IPS DF 6.9 (cell line): ENCODE results near the gene LCE3D.
"Not testable (repeated sequence)": the region's sequence is repeated elsewhere in the genome, so short reads cannot be mapped to it uniquely, and the experiment has no call there.

Source experiments
- DNase-seq: peaks from one replicate; pipeline ENCODE4 v3.0.0-alpha.2; 2013; ENCODE audit warnings: low read depth, low spot score
- H3K27ac ChIP-seq: one replicate; pipeline ENCODE4 v1.5.1; 2013; ENCODE audit warnings: low read length, control low read depth
- H3K27me3 ChIP-seq: 2 replicates; pipeline ENCODE4 v1.6.1; 2013; ENCODE audit warnings: mild to moderate bottlenecking, low read length; ENCODE audit not compliant: control insufficient read depth, insufficient read depth
- H3K36me3 ChIP-seq: 2 replicates; pipeline ENCODE4 v1.6.1; 2013; ENCODE audit warnings: low read length; ENCODE audit not compliant: control insufficient read depth, insufficient read depth
- H3K4me1 ChIP-seq: 2 replicates; pipeline ENCODE4 v1.6.1; 2013; ENCODE audit warnings: low read length; ENCODE audit not compliant: control insufficient read depth, insufficient read depth
- H3K4me3 ChIP-seq: 2 replicates; pipeline ENCODE4 v1.5.1; 2013; ENCODE audit warnings: mild to moderate bottlenecking, low read length
- H3K9me3 ChIP-seq: 2 replicates; pipeline ENCODE4 v1.6.1; 2013; ENCODE audit warnings: low read length, inconsistent platforms; ENCODE audit not compliant: control insufficient read depth, insufficient read depth
- WGBS: extraction: QIAGEN DNeasy Blood & Tissue Kit; methylation state at CpG from one replicate; pipeline ENCODE4 v1.1.7; 2013; ENCODE audit warnings: mixed read lengths, missing lambda C conversion rate; ENCODE audit not compliant: insufficient read length, insufficient coverage; 5-methylcytosine and 5-hydroxymethylcytosine counted together

The LCE3D gene

GRCh38 chr1:152577168-152577567 lies 3.1 kb downstream of the LCE3D start:
- H3K27me3 ChIP-seq = no peaks in the 10 kb centered on the region
- no peaks in the 10 kb centered on the region for H3K36me3 ChIP-seq
- WGBS = no CpG with 5 or more reads among the region's 2 CpGs
- peaks cover 13% of the 10 kb centered on the region for H3K9me3 ChIP-seq
- DNase-seq = no peak
- no peaks in the 10 kb centered on the region for H3K4me1 ChIP-seq
- no peak overlapping the region for H3K4me3 ChIP-seq
- no peak overlapping the region for H3K27ac ChIP-seq

GRCh38 chr1:152566681-152567080 lies 13.6 kb downstream of the LCE3D start, which contains the start of gene LCE3E:
Gene LCE3E (minus strand): TSS chr1:152566780. CDS start chr1:152566208, 572 bp downstream.
- Histone ChIP-seq H3K9me3 (peaks cover 6% of the 10 kb centered on the region), H3K36me3 (no peaks in the 10 kb centered on the region), H3K27me3 (no peaks in the 10 kb centered on the region), H3K27ac (no peak within 1 kb of the TSS), H3K4me1 (no peaks in the 10 kb centered on the region; the same call in 1 of the 2 replicates), H3K4me3 (no peak within 1 kb of the TSS)
- no CpG with 5 or more reads among the region's 1 CpG for WGBS
- no peak for DNase-seq

GRCh38 chr1:152565535-152566215 lies 14.6 kb downstream of the LCE3D start:
- H3K4me1 ChIP-seq = no peaks in the 10 kb centered on the region; the same call in 1 of the 2 replicates
- H3K27me3 ChIP-seq = no peaks in the 10 kb centered on the region
- H3K4me3 ChIP-seq = no peak overlapping the region
- no peak for DNase-seq
- no peak overlapping the region for H3K27ac ChIP-seq
- H3K9me3 ChIP-seq = peaks cover 5% of the 10 kb centered on the region
- no peaks in the 10 kb centered on the region for H3K36me3 ChIP-seq
- no CpG with 5 or more reads among the region's 14 CpGs for WGBS

GRCh38 chr1:152565115-152565514 lies 15.2 kb downstream of the LCE3D start:
- no CpG with 5 or more reads among the region's 2 CpGs for WGBS

GRCh38 chr1:152548358-152548757 lies 32.0 kb downstream of the LCE3D start:
- not testable (repeated sequence) for DNase-seq

More at GRCh38 chr1:152565115-152565514, 15.2 kb downstream of the LCE3D start:
- Histone ChIP-seq H3K4me1 (no peaks in the 10 kb centered on the region; the same call in 1 of the 2 replicates), H3K9me3 (peaks cover 6% of the 10 kb centered on the region), H3K27ac (no peak overlapping the region), H3K36me3 (no peaks in the 10 kb centered on the region), H3K4me3 (no peak overlapping the region), H3K27me3 (no peaks in the 10 kb centered on the region)
- DNase-seq = no peak

GRCh38 chr1:152546704-152547103 lies 33.6 kb downstream of the LCE3D start:
- no peak for DNase-seq
- Histone ChIP-seq H3K9me3 (peaks cover 24% of the 10 kb centered on the region), H3K27ac (no peak overlapping the region), H3K4me3 (no peak overlapping the region), H3K36me3 (no peaks in the 10 kb centered on the region), H3K27me3 (no peaks in the 10 kb centered on the region), H3K4me1 (no peaks in the 10 kb centered on the region)
- WGBS = no CpG with 5 or more reads among the region's 1 CpG

More at GRCh38 chr1:152548358-152548757, 32.0 kb downstream of the LCE3D start:
- peaks cover 18% of the 10 kb centered on the region for H3K9me3 ChIP-seq
- H3K4me3 ChIP-seq, H3K27me3 ChIP-seq, H3K4me1 ChIP-seq, H3K27ac ChIP-seq, H3K36me3 ChIP-seq: not testable (repeated sequence)
- WGBS = no CpG with 5 or more reads among the region's 1 CpG

GRCh38 chr1:152543820-152544219 lies 36.5 kb downstream of the LCE3D start:
- Histone ChIP-seq H3K36me3 (no peaks in the 10 kb centered on the region), H3K4me1 (no peaks in the 10 kb centered on the region), H3K27ac (no peak overlapping the region), H3K9me3 (peaks cover 24% of the 10 kb centered on the region), H3K4me3 (no peak overlapping the region), H3K27me3 (no peaks in the 10 kb centered on the region)
- no peak for DNase-seq
- WGBS = no CpG with 5 or more reads among the region's 4 CpGs

- Histone ChIP-seq H3K4me3 (no peak overlapping the region), H3K9me3 (peaks cover 22% of the 10 kb centered on the region), H3K27me3 (no peaks in the 10 kb centered on the region), H3K36me3 (no peaks in the 10 kb centered on the region), H3K27ac (no peak overlapping the region), H3K4me1 (no peaks in the 10 kb centered on the region)
- no peak for DNase-seq
- WGBS = no CpG with 5 or more reads among the region's 2 CpGs
Measured at GRCh38 chr1:152539901-152540300, 40.4 kb downstream of the LCE3D start.

GRCh38 chr1:152537496-152537895 lies 42.8 kb downstream of the LCE3D start:
- Histone ChIP-seq H3K9me3 (peaks cover 13% of the 10 kb centered on the region), H3K4me1 (no peaks in the 10 kb centered on the region), H3K36me3 (no peaks in the 10 kb centered on the region), H3K27ac (no peak overlapping the region), H3K27me3 (no peaks in the 10 kb centered on the region), H3K4me3 (no peak overlapping the region)
- DNase-seq = no peak
- no CpG with 5 or more reads among the region's 4 CpGs for WGBS

GRCh38 chr1:152535774-152536173 lies 44.5 kb downstream of the LCE3D start:
- Histone ChIP-seq H3K36me3 (no peaks in the 10 kb centered on the region), H3K9me3 (peaks cover 10% of the 10 kb centered on the region), H3K4me1 (no peaks in the 10 kb centered on the region), H3K27ac (no peak overlapping the region), H3K4me3 (no peak overlapping the region), H3K27me3 (no peaks in the 10 kb centered on the region)
- no CpG with 5 or more reads among the region's 3 CpGs for WGBS
- DNase-seq = no peak
